ENCODE results near the gene ANKRD65. TPM values are rescaled to one million over a fixed set of nuclear protein-coding genes. Genes with fewer than 3 reads are reported as not detected.
"Not testable (repeated sequence)": the region's sequence is repeated elsewhere in the genome, so short reads cannot be mapped to it uniquely, and the experiment has no call there.

Gene ANKRD65
- total RNA-seq, 2 donors from 2014 or later: 11.2 to 15.5 TPM

DNA sequence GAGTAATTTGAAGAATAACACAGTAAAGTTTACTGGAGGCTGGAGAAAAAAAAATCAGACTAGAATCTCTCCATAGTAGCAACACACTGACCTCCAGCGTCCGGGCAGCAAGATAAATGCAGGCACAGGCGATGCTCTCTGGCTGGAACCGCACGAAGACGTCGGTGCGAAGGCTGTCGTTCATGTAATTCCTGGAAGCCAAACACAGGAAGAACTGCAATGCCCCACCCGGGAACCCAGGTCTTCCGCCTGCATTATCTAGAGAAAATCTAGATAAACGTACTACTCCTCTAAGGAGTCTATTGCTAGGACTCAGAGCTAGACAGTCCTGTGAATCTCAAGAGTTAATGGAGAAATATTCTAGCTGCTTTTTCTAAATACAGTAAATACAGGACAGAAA is 30.4 kb downstream of the ANKRD65 start:
- H3K9me3 ChIP-seq: no peaks in the 10 kb centered on the region
- H3K27ac ChIP-seq: no peak overlapping the region
- no peaks in the 10 kb centered on the region for H3K27me3 ChIP-seq
- TF ChIP-seq POLR2A (IDR thresholded peaks at IDR 0.05): no peak
- TF ChIP-seq, protein P1, sequence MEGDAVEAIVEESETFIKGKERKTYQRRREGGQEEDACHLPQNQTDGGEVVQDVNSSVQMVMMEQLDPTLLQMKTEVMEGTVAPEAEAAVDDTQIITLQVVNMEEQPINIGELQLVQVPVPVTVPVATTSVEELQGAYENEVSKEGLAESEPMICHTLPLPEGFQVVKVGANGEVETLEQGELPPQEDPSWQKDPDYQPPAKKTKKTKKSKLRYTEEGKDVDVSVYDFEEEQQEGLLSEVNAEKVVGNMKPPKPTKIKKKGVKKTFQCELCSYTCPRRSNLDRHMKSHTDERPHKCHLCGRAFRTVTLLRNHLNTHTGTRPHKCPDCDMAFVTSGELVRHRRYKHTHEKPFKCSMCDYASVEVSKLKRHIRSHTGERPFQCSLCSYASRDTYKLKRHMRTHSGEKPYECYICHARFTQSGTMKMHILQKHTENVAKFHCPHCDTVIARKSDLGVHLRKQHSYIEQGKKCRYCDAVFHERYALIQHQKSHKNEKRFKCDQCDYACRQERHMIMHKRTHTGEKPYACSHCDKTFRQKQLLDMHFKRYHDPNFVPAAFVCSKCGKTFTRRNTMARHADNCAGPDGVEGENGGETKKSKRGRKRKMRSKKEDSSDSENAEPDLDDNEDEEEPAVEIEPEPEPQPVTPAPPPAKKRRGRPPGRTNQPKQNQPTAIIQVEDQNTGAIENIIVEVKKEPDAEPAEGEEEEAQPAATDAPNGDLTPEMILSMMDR (IDR thresholded peaks at IDR 0.05): no peak
- intact Hi-C loops (cut with DNase I): loop anchor here (10.0 kb wide), 1 partner anchor 104 kb away; no protein-coding TSS in a partner anchor
- ATAC-seq (no peak), DNase-seq (no peak)
- H3K4me3 ChIP-seq: no peak overlapping the region
- peaks cover 52 to 62% of the 10 kb centered on the region in 2 donors for H3K36me3 ChIP-seq (replicated peaks in 1 of 2; ENCODE audit: insufficient read depth in 1 of 2, low read depth in 2 of 2)
- 82 to 86% methylated on average over 12 of the region's 12 CpGs for WGBS, 2 donors
- H3K4me1 ChIP-seq: no peaks in the 10 kb centered on the region

DNA sequence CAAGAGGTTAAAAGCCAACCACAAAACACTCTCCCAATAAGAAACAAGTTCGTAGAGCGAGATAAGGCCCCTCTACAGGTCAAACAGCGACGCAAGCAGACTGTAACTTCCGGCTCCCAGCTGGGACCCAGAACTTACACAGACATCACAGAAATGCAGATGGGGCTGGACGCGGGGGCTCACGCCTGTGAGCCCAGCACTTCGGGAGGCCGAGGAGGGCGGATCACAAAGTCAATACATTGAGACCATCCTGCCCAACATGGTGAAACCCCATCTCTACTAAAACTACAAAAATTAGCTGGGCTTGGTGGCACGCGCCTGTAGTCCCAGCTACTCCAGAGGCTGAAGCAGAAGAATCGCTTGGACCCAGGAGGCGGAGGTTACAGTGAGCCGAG is 33.0 kb downstream of the ANKRD65 start:
- H3K27ac ChIP-seq: no peak overlapping the region
- intact Hi-C loops (cut with DNase I): no loop called here
- H3K27me3 ChIP-seq: no peaks in the 10 kb centered on the region
- ATAC-seq (no peak), DNase-seq (no peak)
- no peak for TF ChIP-seq POLR2A (IDR thresholded peaks at IDR 0.05)
- TF ChIP-seq, protein P1 (IDR thresholded peaks at IDR 0.05): no peak
- WGBS, 2 donors: 96 to 97% methylated on average over 13 to 16 of the region's 16 CpGs
- H3K4me1 ChIP-seq: no peaks in the 10 kb centered on the region
- no peak overlapping the region for H3K4me3 ChIP-seq
- H3K36me3 ChIP-seq (replicated peaks in 1 of 2; ENCODE audit: insufficient read depth in 1 of 2, low read depth in 2 of 2): peaks cover 47 to 52% of the 10 kb centered on the region in 2 donors
- no peaks in the 10 kb centered on the region for H3K9me3 ChIP-seq

DNA sequence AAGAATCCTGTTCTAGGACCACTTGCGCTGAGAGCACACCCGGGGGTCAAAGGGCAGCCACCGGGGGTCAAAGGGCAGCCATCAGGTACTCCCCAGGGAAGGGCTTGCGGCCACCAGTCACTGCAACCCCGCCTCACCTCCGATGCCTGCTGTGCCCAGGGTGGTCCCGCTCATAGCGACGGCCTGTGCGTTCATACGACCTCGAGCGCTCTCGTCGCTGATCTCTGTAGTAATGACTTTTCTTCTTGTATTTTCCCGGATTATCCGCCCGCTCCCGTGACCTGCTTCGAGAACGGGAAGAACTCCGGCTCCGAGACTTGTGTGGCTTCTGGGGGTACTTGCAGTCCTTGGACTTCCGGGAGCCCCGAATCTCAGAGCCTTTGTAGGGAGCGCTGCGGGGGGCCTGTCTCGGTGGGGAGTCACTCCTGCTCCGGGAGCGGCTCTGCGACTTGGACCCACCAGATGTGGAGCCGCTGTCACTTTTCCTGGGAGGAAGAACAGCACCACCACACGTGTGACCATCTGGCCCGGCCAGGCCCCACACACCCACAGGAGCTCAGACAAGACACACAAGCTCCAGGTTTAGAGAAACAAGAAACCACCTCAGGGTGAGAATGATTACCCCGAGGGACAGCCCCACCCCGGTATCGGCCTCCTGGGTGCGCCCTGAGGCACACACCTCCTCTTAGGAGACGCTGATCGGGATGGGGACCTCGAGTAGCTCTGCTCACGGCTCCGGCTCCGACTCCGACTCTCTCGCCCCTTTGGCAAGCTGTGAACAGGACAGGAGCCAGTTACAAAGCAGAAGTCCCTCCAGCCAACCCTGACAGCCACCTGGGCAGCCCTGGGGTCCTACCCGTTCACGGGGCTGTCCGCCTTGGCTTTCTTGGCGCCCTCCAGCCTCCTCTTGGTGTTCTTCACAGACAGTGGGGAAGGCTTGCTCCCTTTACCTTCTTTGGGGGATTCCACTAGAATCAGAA is 33.7 kb downstream of the ANKRD65 start:
- intact Hi-C loops (cut with DNase I): no loop called here
- H3K27ac ChIP-seq: no peak overlapping the region
- peaks cover 40 to 50% of the 10 kb centered on the region in 2 donors for H3K36me3 ChIP-seq (replicated peaks in 1 of 2; ENCODE audit: insufficient read depth in 1 of 2, low read depth in 2 of 2)
- 93 to 95% methylated on average over 32 to 48 of the region's 50 CpGs for WGBS, 2 donors
- H3K4me1 ChIP-seq: no peaks in the 10 kb centered on the region
- no peak for TF ChIP-seq POLR2A (IDR thresholded peaks at IDR 0.05)
- TF ChIP-seq, protein P1 (IDR thresholded peaks at IDR 0.05): no peak
- H3K27me3 ChIP-seq: no peaks in the 10 kb centered on the region
- no peaks in the 10 kb centered on the region for H3K9me3 ChIP-seq
- DNase-seq: no peak
- ATAC-seq: no peak
- no peak overlapping the region for H3K4me3 ChIP-seq

DNA sequence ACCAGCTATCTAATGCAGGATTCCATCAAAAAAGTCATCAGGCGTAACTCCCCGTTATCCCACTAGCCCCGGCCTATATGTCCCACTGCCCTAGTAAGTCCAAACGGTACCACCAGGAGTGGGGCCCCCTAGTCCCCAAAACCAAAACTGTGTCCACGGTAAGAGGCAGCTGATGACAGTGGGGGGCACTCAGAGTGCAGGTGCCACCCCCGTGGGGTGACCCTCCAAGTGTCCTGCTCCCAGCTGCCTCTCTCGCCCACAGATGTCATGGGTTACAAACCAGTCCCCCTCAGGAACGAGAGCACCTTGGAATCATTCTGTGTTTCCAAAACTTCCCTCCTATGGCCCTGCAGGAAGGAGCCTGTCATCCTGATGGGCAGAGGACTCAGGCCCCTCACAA is 35.1 kb downstream of the ANKRD65 start:
- Histone ChIP-seq H3K4me1 (no peaks in the 10 kb centered on the region), H3K4me3 (no peak overlapping the region), H3K27ac (no peak overlapping the region), H3K27me3 (no peaks in the 10 kb centered on the region), H3K9me3 (no peaks in the 10 kb centered on the region), H3K36me3 (replicated peaks in 1 of 2; ENCODE audit: insufficient read depth in 1 of 2, low read depth in 2 of 2) (peaks cover 31 to 38% of the 10 kb centered on the region in 2 donors)
- intact Hi-C loops (cut with DNase I): no loop called here
- ATAC-seq: no peak
- TF ChIP-seq POLR2A (IDR thresholded peaks at IDR 0.05): no peak
- TF ChIP-seq, protein P1 (IDR thresholded peaks at IDR 0.05): no peak
- DNase-seq: no peak
- WGBS, 2 donors: 89 to 96% methylated on average over 7 to 8 of the region's 8 CpGs

DNA sequence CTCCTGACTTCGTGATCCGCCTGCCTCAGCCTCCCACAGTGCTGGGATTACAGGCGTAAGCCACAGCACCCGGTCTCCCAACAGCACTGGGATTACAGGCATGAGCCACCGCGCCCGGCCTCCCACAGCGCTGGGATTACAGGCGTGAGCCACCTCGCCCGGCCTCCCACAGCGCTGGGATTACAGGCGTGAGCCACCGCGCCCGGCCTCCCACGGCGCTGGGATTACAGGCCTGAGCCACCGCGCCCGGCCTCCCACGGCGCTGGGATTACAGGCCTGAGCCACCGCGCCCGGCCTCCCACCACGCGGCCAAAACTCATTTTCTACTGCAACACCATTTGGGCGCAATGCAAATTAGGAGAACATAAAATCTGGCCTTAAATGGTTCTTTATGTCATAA is 35.7 kb downstream of the ANKRD65 start:
- H3K4me3 ChIP-seq; H3K27ac ChIP-seq; DNase-seq; H3K27me3 ChIP-seq; H3K9me3 ChIP-seq; H3K4me1 ChIP-seq; intact Hi-C loops (cut with DNase I); ATAC-seq: not testable (repeated sequence)
- peaks cover 27 to 34% of the 10 kb centered on the region in 2 donors for H3K36me3 ChIP-seq (replicated peaks in 1 of 2; ENCODE audit: insufficient read depth in 1 of 2, low read depth in 2 of 2)
- 93 to 94% methylated on average over 23 to 26 of the region's 29 CpGs for WGBS, 2 donors

All from body of pancreas (tissue), 4 donors.